Naive B cell (primary cell): ENCODE measurements around the gene LVRN. TPM values are rescaled to one million over a fixed set of nuclear protein-coding genes. Genes with fewer than 3 reads are reported as not detected.
"Not testable (repeated sequence)": the region's sequence is repeated elsewhere in the genome, so short reads cannot be mapped to it uniquely, and the experiment has no call there.

Source experiments
- ATAC-seq, 2 donors: fragments of 150-1000 bp; cut with Tn5 transposase; 2 replicates each; pipeline ENCODE4 v1.10.0; 2021; ENCODE audit warnings: low read depth in 2 of 2, mild to moderate bottlenecking in 2 of 2, moderate library complexity in 2 of 2
- DNase-seq: peaks from one replicate; pipeline ENCODE4 v3.0.0; 2022
- H3K27ac Mint-ChIP-seq, 6 donors: one replicate each; pipeline ENCODE4 v1.8.0; 2020 to 2022; ENCODE audit warnings: mild to moderate bottlenecking in 6 of 6, mixed read lengths in 6 of 6, moderate library complexity in 5 of 6, inconsistent platforms in 2 of 6
- H3K27me3 Mint-ChIP-seq, 3 donors: one replicate each; pipeline ENCODE4 v1.8.0; 2021 to 2022; ENCODE audit warnings: mixed read lengths in 3 of 3, mild to moderate bottlenecking in 1 of 3
- H3K36me3 Mint-ChIP-seq, 2 donors: one replicate each; pipeline ENCODE4 v1.8.0; 2020 to 2022; ENCODE audit warnings: mixed read lengths in 2 of 2, inconsistent platforms in 1 of 2, mild to moderate bottlenecking in 1 of 2
- H3K4me1 Mint-ChIP-seq, 3 donors: one replicate each; pipeline ENCODE4 v1.8.0; 2020 to 2022; ENCODE audit warnings: mixed read lengths in 3 of 3, inconsistent platforms in 1 of 3, mild to moderate bottlenecking in 1 of 3, moderate library complexity in 1 of 3
- H3K4me3 Mint-ChIP-seq, 8 donors: one replicate each; pipeline ENCODE4 v1.8.0; 2020 to 2022; ENCODE audit warnings: mild to moderate bottlenecking in 8 of 8, mixed read lengths in 8 of 8, moderate library complexity in 8 of 8, inconsistent platforms in 2 of 8
- H3K9me3 Mint-ChIP-seq, 7 donors: one replicate each; pipeline ENCODE4 v1.8.0; 2020 to 2022; ENCODE audit warnings: mixed read lengths in 7 of 7, mild to moderate bottlenecking in 5 of 7, inconsistent platforms in 2 of 7, moderate library complexity in 1 of 7
- polyA plus RNA-seq, 6 donors: library from polyadenylated mRNA; unstranded; fragments of 300-500 nt; fragmentation: Illumina TruSeq; gene quantifications; one replicate each; pipeline ENCODE4 v1.2.3, GENCODE V29; 2021; ENCODE audit warnings: low read depth in 6 of 6

Gene LVRN, protein sequence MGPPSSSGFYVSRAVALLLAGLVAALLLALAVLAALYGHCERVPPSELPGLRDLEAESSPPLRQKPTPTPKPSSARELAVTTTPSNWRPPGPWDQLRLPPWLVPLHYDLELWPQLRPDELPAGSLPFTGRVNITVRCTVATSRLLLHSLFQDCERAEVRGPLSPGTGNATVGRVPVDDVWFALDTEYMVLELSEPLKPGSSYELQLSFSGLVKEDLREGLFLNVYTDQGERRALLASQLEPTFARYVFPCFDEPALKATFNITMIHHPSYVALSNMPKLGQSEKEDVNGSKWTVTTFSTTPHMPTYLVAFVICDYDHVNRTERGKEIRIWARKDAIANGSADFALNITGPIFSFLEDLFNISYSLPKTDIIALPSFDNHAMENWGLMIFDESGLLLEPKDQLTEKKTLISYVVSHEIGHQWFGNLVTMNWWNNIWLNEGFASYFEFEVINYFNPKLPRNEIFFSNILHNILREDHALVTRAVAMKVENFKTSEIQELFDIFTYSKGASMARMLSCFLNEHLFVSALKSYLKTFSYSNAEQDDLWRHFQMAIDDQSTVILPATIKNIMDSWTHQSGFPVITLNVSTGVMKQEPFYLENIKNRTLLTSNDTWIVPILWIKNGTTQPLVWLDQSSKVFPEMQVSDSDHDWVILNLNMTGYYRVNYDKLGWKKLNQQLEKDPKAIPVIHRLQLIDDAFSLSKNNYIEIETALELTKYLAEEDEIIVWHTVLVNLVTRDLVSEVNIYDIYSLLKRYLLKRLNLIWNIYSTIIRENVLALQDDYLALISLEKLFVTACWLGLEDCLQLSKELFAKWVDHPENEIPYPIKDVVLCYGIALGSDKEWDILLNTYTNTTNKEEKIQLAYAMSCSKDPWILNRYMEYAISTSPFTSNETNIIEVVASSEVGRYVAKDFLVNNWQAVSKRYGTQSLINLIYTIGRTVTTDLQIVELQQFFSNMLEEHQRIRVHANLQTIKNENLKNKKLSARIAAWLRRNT
- not detected for polyA plus RNA-seq

DNA sequence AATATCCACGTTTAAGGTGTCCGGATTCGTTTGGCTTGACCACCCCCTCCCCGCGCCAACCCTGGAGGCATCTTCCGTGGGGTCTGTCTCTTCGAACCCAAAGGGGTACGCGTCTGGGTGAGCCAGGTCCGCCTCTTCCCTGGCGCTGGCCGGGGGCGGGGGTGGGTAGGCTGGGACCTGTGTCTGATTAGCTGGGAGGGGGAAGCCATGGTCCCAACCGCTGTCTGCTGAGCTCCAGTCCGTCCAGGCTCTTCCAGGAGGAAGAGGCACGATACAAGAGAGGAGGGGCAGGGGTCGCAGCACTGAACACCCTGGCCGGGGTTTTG is at the start of gene LVRN:
Gene LVRN (plus strand): TSS at position 237 of the 326 bp plus-strand sequence. CDS start 143 bp downstream, outside the sequence.
- H3K27ac Mint-ChIP-seq = no peak within 1 kb of the TSS
- H3K36me3 Mint-ChIP-seq = peaks cover 0 to 6% of the 10 kb centered on the region in 2 donors
- peaks cover 37 to 49% (median 41%) of the 10 kb centered on the region in 3 donors for H3K27me3 Mint-ChIP-seq
- ATAC-seq (no peak), DNase-seq (no peak)
- peaks cover 0 to 6% (median 0%) of the 10 kb centered on the region in 7 donors for H3K9me3 Mint-ChIP-seq
- H3K4me1 Mint-ChIP-seq = peaks cover 15 to 18% (median 16%) of the 10 kb centered on the region in 3 donors
- peak within 1 kb of the TSS; percentile 40 to 75 (median 58) for H3K4me3 Mint-ChIP-seq

DNA sequence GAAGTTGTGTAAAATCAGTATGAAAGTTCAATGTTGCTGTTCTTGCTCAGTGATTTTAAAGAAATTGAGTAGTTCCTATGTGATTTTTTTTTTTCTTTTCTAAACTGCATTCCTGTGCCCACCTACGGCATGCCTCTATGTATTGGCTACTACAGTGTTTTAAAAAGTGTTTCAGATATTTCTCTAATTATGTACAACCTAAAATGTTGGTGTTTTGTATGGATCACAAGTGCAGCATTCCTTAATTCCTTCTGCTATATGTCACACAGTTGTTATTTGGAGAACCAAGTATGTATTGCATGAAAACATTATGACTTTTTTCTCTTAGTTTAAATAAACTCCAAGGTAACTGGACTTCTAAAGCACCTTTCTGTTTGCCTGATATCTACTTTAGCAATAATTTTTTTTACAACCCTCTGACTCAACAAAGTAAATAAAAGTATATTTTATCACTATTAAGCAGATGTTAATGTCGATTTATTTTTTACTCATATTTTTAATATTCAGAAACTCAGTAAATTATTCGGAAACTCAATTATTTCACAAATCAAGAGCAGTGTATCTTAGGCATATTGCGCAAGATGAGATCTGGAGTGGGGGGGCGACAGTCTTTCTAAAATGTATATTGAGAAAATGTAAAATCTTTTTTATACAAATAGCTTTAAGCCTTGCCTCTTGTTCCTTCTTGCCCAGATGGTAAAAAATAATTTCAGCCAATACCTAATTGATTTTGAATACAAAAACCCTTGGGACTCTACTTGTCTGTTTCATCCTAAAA is 48.5 kb upstream of the LVRN start:
- H3K27me3 Mint-ChIP-seq, DNase-seq, ATAC-seq, H3K4me1 Mint-ChIP-seq, H3K4me3 Mint-ChIP-seq, H3K9me3 Mint-ChIP-seq: not testable (repeated sequence)
- Mint-ChIP-seq H3K36me3 (peaks cover 8 to 18% of the 10 kb centered on the region in 2 donors), H3K27ac (peak overlapping the region in 1 of 6 donors; percentile 22)

DNA sequence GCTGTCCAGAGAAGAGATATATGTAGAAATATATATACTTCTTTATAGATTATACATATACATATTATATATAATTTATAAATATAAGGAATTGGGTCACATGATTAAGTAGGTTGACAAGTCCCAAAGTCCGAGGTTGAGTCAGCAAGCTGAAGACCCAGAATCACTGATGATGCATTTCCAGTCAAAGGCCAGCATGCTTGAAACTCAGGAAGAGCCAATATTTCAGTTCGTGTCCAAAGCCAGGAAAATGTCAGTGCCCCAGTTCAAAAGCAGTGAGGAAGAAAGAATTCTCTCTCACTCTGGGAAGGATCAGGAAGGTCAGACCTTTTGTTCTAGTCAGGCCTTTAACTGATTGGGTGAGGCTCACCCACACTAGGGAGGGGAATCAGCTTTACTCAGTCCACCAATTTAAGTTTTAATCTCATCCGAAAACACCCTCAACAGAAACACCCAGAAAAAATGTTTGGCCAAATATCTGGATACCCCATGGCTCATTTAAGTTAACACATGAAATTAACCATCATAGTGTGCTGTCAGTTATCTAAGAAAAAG is 42.0 kb upstream of the LVRN start:
- no peak overlapping the region for H3K27ac Mint-ChIP-seq
- H3K4me1 Mint-ChIP-seq = peaks cover 0 to 3% (median 0%) of the 10 kb centered on the region in 3 donors
- no peaks in the 10 kb centered on the region for H3K27me3 Mint-ChIP-seq
- H3K36me3 Mint-ChIP-seq = peaks cover 5 to 6% of the 10 kb centered on the region in 2 donors
- H3K4me3 Mint-ChIP-seq = no peak overlapping the region
- H3K9me3 Mint-ChIP-seq = no peaks in the 10 kb centered on the region
- ATAC-seq (no peak), DNase-seq (no peak)

DNA sequence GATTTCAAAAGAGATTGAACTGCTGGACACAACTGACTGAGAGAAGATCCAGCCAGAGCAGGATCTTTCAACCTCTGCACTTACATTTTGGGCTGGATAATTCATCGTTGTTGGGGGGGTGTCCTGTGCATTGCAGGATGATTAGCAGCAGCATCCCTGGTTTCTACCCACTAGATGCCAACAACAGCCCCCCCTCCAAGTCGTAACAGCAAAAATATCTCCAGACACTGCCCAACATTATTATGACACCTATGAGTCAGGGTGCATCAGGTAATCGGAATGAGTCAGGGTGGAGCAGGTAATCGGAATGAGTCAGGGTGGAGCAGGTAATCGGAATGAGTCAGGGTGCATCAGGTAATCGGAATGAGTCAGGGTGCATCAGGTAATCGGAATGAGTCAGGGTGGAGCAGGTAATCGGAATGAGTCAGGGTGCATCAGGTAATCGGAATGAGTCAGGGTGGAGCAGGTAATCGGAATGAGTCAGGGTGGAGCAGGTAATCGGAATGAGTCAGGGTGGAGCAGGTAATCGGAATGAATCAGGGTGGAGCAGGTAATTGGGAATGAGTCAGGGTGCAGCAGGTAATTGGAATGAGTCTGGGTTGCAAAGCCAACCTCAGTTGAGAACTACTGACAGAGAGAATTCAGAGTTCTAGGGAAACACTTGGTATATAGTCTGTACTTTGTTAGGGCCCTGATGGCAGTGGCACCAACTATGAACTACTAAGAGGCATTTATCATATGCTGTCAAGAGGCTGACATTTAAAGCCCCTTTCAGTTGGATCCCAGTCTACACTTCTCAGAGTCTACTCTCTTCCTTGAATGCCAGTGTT is 33.5 kb upstream of the LVRN start:
- H3K9me3 Mint-ChIP-seq, H3K27me3 Mint-ChIP-seq, H3K27ac Mint-ChIP-seq, H3K36me3 Mint-ChIP-seq, DNase-seq, H3K4me3 Mint-ChIP-seq, H3K4me1 Mint-ChIP-seq, ATAC-seq: not testable (repeated sequence)

- H3K9me3 Mint-ChIP-seq, H3K4me3 Mint-ChIP-seq, ATAC-seq, H3K36me3 Mint-ChIP-seq, H3K27ac Mint-ChIP-seq, DNase-seq, H3K4me1 Mint-ChIP-seq, H3K27me3 Mint-ChIP-seq: not testable (repeated sequence)
These were observed 32.1 kb upstream of the LVRN start for GRCh38 chr5:115930171-115930570.

DNA sequence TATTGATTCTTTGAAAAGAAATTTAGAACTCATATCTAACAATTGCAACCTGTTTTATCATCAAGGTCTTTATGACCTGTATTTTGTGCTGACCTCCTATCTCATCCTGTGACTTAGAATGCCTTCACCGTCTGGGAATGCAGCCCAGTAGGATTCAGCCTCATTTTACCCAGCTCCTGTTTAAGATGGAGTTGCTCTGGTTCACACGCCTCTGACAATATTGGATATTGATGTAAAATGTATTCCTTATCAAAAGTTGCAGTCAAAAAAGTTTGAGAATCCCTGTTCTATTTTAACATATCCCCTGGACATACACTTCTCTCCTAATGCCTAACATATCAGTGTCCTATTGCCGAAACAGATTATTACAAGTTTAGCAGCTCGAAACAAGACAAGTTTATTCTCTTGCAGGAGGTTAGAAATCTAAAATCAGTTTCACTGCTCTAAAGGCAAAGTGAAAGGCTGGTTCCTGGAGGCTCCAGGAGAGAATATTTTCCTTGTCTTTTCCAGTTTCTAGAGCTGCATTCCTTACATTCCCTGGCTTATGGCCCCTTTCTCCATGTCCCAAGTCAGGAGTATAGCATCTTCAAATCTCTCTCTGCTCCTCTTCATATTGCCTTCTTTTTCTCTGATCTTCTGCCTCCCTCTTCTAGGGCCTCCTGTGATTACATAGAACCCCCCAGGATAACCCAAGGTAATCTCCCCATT is 31.5 kb upstream of the LVRN start:
- Mint-ChIP-seq H3K27me3 (peaks cover 0 to 5% (median 0%) of the 10 kb centered on the region in 3 donors), H3K4me1 (no peaks in the 10 kb centered on the region)
- no peak for ATAC-seq

DNA sequence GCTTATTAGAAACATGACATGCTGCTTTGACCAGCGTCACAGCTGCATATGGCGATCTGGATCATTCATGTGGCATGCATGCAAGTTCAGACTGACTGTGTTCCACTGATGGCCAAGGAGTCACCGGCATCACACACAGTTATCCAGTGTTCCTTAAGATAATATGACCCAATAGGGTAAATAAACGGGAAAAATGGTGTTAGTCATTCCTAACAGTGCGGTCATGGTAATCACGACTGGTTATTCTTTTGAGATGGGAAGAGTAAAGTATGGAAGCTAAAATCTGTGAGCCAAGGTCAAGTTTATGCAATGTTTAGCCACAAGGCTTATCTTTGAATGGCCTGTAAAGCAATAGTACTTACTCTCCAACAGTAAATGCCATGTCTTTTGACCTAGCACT is 29.3 kb upstream of the LVRN start:
- no peak for ATAC-seq
- no peak for DNase-seq
- Mint-ChIP-seq H3K9me3 (peaks cover 0 to 2% (median 0%) of the 10 kb centered on the region in 7 donors), H3K27me3 (peaks cover 0 to 11% (median 5%) of the 10 kb centered on the region in 3 donors), H3K36me3 (no peaks in the 10 kb centered on the region), H3K27ac (no peak overlapping the region), H3K4me1 (no peaks in the 10 kb centered on the region), H3K4me3 (no peak overlapping the region)

More for the DNA sequence above, 31.5 kb upstream of the LVRN start:
- Mint-ChIP-seq H3K4me3 (no peak overlapping the region), H3K36me3 (no peaks in the 10 kb centered on the region), H3K27ac (no peak overlapping the region), H3K9me3 (peaks cover 0 to 2% (median 0%) of the 10 kb centered on the region in 7 donors)
- DNase-seq = no peak

DNA sequence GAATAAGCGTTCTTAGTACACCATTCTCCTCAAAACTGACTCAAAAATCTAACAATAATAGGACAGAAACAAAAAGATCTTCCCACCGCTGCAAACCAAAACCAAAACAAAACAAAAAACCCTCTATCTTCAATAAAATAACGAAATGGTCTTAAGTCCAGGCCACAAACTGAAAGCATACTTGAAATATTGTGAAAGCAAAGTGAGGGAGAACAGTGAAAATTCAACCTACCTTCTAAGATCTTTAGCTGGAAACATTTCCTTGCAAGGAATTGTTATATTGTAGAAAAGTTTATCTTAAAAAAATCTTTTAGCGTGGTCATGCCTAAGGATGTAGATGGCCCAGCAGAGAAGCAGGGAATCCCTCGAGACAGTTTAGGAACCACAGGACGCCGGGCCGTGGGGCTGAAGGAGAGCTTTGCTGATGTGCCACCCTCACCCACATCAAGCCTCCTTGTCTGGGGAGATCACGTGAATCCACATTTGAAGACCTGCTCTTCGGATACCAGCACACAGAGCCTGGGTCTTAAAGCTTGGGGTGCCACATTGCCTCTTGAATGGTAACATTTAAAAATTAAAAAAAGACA is 27.8 kb upstream of the LVRN start:
- no peak overlapping the region for H3K4me3 Mint-ChIP-seq
- H3K9me3 Mint-ChIP-seq = no peaks in the 10 kb centered on the region
- ATAC-seq (no peak), DNase-seq (no peak)
- no peaks in the 10 kb centered on the region for H3K36me3 Mint-ChIP-seq
- H3K27me3 Mint-ChIP-seq = peaks cover 0 to 11% (median 5%) of the 10 kb centered on the region in 3 donors
- H3K27ac Mint-ChIP-seq = no peak overlapping the region
- no peaks in the 10 kb centered on the region for H3K4me1 Mint-ChIP-seq

DNA sequence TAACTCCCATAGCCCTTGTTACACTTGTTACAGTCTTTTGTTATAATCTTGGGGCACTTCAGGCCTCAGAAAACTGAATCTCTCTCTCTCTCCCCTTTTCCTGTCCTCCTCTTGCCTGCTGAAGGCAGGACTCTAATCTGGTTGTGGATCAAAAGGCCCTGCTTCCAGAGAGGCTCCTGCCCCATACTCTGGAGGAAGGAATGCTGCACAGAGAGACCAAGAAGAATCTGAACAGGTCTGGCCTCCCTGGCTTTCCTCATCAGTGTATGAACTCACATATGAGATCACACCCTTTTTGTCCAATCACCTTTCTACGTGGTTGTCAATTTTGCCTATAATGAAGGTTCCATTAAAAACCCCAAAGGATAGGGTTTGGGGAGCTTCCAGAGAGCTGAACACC is 26.2 kb upstream of the LVRN start:
- H3K27me3 Mint-ChIP-seq = peaks cover 0 to 11% (median 8%) of the 10 kb centered on the region in 3 donors
- H3K4me1 Mint-ChIP-seq = peaks cover 0 to 2% (median 0%) of the 10 kb centered on the region in 3 donors
- H3K27ac Mint-ChIP-seq = no peak overlapping the region
- H3K9me3 Mint-ChIP-seq = peaks cover 0 to 1% (median 0%) of the 10 kb centered on the region in 7 donors
- no peak overlapping the region for H3K4me3 Mint-ChIP-seq
- ATAC-seq (no peak), DNase-seq (no peak)
- no peaks in the 10 kb centered on the region for H3K36me3 Mint-ChIP-seq

DNA sequence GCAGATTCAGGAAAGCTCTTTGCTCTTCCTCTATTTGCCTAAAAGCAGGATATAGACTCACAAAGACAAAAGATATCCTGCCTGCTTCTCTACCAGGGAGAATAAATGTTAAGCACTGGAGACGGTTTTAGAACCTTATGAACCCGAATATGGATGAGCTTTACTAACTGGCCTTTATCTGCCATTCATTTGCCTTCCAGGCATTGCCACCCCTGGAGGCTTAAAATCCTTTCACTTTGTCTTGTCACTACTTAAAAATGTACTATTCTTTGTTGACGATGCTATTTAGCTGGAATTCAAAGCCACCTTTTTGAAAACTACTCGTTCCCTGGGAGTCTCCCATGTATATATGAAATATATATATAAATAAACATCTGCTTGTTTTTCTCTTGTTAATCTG is 23.2 kb upstream of the LVRN start:
- Mint-ChIP-seq H3K27ac (no peak overlapping the region), H3K4me3 (no peak overlapping the region), H3K36me3 (no peaks in the 10 kb centered on the region), H3K4me1 (peaks cover 0 to 4% (median 0%) of the 10 kb centered on the region in 3 donors), H3K9me3 (peaks cover 0 to 13% (median 6%) of the 10 kb centered on the region in 7 donors), H3K27me3 (peaks cover 0 to 23% (median 11%) of the 10 kb centered on the region in 3 donors)
- no peak for DNase-seq
- no peak for ATAC-seq

- Mint-ChIP-seq H3K4me3 (no peak overlapping the region), H3K4me1 (peaks cover 0 to 4% (median 0%) of the 10 kb centered on the region in 3 donors), H3K36me3 (no peaks in the 10 kb centered on the region), H3K27me3 (peaks cover 0 to 19% (median 11%) of the 10 kb centered on the region in 3 donors), H3K27ac (no peak overlapping the region), H3K9me3 (peaks cover 0 to 13% (median 6%) of the 10 kb centered on the region in 7 donors)
- no peak for ATAC-seq
- DNase-seq = no peak
These were observed 22.0 kb upstream of the LVRN start for GRCh38 chr5:115940080-115940810.
